Stimulated activated CD8-positive, alpha-beta memory T cell treated with anti-CD3 and anti-CD28 coated beads, Interleukin-15, amount 100 ng/mL, for 24 hours (primary cell): ENCODE measurements around the gene GRIA4.
"Not testable (repeated sequence)": the region's sequence is repeated elsewhere in the genome, so short reads cannot be mapped to it uniquely, and the experiment has no call there.

Experiments used
- DNase-seq: peaks from one replicate; pipeline ENCODE4 v3.0.0-alpha.2; 2020; ENCODE audit warnings: low read depth

GRIA4 gene

DNA sequence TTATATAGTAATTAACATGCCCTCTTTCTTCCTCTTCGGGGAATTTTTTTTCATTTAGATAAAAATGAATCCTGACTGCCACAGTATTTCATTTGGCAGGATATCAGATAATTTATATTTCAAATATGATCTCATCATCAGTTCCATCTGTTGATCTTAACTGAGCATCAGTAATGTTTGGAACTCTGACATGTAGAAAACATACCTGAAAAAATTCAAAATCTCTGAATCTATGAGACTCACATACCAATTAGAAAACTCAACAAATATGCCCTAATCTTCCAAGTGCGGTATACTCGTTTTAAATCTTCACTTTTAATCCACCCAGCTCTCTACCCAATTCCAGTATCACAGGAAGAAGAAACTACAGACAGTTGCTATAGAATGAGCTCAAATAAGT is 250.2 kb downstream of the GRIA4 start:
- no peak for DNase-seq

DNA sequence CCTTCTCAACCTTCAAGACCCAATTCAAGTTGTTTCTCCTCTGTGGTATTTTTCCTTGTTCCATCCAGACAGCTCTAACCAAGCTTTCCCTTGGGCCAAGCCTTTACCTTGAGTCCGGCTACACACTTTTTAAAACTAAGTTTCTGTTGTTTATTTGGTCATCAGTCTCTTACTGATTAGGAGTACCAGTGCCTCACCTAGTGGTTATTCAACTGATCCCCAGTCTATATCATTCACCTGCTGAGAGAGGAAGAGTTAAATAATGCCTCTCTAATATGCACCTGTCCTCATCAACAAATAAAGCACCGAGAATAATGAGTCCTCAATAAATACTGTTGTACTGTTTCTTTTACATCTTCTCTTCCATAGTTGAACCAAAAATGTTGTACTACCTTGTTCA is 251.4 kb downstream of the GRIA4 start:
- DNase-seq, result no peak

DNA sequence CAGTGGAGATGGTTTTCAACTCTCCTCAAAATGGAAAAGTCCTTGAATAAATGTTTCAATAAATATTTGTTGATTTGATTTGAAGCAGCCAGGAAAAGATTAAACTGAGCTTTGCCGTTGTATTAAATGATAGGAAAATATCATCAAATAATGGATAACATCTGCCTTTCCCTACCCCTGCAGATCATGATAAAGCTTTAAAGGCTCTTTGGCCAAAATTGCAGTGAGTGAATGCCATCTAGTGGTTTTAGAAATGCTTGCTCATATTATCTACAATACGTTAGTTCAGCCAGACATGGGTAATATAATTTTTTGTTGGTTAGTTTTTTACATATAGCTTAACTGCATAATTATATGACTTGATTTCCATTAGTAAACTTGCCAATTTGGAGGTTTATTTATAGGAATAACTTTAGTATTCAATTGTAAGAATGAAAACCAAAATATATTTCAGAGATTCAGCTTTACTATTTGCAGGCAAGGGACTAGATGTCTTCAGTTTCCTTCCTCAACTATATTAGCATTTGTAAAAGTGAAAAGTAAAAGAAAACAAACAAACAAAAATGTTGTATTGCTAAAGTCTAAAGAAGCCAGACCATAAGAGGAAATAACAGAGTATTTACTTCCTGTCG is 253.0 kb downstream of the GRIA4 start:
- no peak for DNase-seq

DNA sequence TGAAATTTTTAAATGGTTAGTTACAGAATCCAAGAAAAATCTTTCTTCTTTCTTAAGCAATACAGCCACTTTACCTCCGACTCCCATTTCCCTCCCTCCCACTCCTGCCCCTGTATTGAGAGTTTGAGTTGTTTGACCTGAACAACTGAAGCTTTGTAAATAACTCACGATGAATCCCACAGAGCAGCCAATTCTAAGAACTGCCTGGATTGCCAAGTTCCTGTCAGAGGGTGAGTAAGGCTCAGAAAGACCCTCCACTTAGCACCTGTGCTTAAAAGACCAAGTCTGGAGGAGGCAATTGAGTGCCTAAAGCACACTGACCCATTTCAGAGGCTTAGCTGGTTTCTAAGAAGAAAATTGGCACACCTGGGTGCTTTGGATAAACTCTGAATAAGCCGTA is 253.7 kb downstream of the GRIA4 start:
- DNase-seq, result no peak

DNA sequence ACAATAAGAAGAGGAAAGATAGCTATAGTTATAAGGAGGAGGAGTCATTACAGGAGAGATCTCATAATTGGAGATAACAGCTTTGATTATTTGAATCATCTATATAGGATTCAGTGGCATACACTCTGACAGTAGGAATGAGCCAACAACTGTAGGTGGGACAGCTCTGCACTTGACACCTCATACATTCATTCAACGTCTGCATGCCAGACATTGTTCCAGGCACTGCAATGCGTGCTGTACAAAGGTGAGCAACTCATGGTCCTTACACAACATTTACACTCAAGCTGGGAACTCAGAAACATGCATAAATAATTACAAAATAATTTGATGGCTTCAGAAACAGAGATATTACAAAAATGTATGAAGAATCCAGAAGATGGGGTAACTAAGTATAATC is 257.9 kb downstream of the GRIA4 start:
- DNase-seq, result no peak

DNA sequence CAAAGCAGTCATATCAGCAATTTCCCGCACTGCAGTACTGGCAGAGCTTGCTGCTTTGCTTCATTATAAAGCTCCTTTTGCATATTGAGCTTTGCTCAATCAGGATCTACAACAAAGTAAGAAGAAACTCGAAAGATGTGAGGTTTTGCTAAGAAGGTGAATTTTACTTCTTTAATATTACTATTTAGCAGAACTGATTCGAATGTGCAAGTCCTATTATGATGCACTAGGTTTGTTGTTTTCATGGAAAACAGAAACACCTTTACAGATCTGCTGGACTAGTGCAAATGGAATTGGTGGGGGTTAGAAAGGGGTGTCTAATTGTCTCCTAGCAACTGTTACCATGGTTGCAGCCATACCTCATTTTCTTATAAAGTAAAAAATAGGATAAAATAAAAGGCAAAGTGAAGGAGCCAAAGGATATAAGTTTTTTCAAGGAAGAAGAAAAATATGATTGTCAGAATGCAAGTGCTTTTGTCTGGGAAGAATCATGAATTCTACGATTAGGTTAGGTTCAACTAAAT is 259.0 kb downstream of the GRIA4 start:
- no peak for DNase-seq

DNA sequence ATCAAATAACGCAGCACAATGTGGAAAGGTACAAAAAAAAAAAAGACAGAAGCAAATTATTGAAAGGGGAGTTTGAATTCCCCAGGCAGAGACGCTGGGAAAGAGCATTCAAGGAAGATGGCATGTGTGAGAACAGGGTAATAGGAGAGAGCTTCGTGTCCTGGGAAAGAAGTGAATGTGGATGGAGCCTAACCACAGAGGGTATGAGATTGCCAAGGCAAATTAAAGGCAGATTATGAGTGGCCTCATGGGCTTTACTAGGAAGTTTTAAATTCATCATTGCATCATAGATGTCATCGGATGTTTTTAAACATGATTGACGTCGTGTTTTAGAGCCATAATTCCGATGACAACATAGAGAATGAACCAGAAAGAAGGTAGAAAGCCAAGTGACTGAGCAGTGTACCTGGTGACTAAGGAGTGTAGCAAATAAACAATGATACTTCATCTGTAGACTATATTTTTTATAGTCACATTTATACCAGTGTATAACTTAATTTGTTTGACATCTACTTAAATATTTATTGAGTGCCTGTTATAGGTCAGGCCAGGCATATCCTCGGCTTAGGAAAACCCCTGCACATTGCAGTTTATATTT is 260.7 kb downstream of the GRIA4 start:
- DNase-seq, result no peak

DNA sequence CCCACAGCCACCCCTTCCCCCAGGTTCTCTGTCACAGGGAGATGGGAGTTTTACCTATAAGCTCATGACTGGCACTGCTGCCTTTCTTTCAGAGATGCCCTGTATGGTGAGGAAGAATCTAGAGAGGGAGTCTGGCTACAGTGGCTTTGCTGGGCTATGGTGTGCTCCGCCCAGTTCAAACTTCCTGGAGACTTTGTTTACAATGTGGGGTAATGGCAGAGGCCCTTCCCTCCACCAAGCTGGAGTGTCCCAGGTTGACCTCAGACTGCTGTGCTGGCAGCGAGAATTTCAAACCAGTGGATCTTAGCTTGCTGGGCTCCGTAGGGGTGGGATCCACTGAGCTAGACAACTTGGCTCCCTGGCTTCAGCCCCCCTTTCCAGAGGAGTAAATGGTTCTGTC is 268.6 kb downstream of the GRIA4 start:
- no peak for DNase-seq

DNA sequence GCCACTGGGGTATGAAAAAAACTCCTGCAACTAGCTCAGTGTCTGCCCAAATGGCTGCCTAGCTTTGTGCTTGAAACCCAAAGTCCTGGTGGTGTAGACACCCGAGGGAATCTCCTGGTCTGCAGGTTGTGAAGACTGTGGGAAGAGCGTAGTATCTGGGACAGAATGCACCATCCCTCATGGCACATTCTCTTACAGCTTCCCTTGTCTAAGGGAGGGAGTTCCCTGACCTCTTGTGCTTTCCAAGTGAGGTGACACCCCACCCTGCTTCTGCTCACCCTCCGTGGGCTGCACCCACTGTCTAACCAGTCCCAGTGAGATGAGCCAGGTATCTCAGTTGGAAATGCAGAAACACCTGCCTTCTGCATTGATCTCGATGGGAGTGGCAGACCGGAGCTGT is 269.1 kb downstream of the GRIA4 start:
- not testable (repeated sequence) for DNase-seq

DNA sequence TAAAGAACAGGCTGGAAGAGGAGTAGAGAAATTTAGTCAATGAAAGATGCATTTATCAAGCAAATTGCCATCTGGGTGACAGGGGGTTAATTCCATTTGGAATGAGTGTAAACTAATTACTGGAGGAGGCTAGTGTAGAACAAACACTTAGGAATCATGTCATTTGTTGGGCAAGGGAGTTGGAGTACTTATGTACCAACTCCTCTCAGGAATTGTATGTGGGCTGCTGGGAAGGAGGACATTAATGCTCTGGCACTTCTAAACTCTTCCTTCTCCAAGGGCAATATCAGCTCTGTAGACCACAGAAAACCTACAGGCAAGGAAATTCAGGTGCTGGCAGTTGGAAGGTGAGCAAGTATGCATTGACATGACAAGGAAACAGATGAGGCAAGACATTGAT is 271.2 kb downstream of the GRIA4 start:
- no peak for DNase-seq

DNA sequence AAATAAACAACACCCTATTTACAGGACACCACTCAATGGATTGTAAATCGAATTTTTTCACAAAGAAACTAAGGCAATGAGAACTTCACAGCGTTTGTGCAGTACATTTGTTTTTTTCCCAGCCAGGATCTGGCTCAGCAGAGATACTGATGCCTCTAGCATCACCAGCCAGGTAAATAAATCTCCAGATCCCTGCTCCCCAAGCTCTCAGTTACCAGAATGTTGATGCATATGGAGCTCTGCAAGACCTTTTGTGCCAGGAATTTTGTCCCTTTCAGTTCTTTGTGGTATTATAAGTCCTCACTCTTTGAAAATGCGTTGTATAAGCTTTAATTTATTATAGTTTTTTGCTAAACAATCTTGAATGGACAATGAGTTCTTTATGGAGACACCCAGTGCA is 274.6 kb downstream of the GRIA4 start:
- DNase-seq, result no peak

DNA sequence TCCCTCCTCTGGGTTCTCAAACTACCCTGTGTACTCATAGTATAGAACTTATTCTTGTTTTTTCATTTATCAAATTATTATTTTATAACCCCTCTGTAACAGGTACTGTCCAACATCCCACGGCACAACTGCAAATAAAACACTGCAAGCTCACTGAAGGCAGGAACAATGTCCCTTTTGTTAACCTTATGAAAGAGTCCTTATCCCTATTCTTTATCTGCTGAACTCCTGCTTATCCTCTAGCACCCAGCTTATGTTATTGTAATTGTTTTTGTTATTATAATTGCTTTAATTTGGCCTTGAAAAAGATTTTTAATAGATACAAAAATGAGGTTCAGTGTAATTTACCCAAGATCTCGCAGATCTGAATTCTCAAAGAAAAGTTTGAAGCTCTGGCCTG is 281.8 kb downstream of the GRIA4 start:
- DNase-seq, result no peak

DNA sequence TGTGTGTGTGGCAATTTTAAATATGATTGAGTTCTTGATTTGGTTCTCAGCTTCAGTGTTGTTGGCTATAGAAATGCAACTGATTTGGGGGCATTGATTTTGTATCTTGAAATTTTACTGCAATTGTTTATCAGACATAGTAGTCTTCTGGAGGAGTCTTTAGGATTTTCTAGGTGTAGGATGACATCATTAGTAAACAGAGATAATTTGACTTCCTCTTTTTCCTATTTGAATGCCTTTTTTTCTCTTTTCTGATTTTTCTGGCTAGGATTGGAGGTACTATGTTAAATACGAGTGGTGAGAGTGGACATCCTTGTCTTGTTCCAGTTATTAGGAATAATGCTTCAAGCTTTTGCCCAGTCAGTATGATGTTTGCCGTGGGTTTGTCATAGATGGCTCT is 287.3 kb downstream of the GRIA4 start:
- DNase-seq, result no peak

DNA sequence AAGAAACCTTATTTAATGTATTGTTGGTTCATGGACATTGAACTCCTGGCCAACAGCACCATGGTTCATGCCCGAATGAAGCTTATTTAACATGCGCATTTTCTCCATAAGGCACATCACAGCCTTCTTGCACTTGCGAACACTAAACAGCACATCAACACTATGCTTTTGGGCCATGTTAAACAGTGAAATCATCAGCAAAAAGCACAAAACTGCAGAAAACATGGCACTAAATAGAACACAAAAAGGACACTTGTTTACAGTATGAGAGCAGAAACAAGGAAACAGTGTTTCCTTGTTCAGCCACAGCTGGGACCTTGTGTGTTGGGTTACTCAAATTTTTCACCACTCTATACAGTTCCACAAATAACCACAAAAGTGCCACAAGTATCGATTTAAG is 289.9 kb downstream of the GRIA4 start:
- DNase-seq, result no peak

DNA sequence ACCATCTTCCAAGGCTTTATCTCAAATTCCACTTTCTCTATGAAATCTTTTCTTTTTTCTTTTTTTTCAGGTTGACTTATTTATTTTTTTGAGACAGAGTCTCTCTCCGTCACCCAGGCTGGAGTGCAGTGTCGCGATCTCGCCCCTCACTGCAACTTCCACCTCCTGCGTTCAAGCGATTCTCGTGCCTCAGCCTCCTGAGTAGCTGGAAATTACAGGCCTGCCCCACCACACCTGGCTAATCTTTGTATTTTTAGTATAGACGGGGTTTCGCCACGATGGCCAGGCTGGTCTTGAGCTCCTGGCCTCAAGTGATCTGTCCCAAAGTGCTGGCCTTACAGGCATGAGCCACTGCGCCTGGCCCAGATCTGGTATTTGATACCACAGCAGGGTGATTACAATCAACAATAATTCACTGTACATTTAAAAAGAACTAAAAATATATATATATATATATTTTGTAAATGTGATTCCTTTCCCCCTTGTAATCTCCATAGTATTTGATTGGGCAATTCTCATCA is 290.7 kb downstream of the GRIA4 start:
- DNase-seq, result no peak

DNA sequence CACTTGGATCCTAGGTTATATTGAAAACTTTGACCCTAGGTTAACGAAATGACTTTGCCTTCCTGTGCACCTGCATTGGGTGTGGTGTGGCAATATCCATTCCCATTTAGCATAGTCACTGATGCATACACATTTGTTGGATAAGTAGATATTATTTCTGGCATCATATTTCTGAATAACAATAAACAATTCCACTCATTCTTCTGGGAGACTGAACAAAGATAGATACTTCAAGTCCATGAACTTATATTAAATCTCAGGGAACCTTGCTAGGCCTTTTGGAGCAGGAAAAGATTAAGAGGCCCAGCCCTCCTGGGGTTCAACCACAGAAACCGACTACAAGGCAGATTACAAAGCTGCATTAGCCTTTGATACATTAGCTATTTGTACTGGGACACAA is 293.2 kb downstream of the GRIA4 start:
- no peak for DNase-seq

DNA sequence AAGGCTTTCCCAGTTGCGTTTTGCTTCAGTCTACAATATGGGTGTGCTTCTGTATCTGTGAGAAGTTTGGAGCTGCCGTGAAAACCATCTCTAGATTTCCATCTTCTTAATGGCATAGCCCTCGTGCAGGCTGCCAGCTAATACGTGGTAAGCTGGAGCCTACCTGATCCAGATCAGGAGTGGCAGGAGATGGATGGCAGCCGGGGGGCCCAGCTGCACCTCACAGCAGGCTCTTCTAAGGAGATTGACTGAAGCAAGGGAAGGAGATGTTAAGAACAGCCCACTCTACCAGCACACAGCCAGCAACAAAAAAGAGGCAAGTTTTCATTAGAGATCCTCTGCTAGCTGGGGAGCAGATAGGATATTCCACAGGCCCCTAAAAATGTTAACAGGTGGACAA is 296.6 kb downstream of the GRIA4 start:
- no peak for DNase-seq

DNA sequence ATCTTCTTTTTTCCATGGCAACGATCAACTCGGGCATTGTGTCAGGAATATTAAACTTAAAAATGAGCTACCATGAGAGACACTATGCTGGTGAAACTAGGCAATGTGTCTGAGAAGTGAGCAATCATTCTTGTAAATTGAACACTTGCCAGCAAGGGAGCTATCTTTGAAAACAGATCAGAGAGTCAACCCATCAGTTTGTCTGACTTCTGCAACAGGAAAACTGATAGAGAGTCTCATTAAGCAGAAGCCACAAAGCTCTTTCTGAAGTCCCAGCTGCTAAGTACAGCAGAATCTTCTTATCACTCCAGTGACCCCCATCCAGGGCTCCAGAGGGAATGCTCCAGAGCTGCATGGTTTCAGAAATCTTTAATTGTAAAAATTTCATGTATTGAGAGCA is 297.4 kb downstream of the GRIA4 start:
- DNase-seq, result no peak

DNA sequence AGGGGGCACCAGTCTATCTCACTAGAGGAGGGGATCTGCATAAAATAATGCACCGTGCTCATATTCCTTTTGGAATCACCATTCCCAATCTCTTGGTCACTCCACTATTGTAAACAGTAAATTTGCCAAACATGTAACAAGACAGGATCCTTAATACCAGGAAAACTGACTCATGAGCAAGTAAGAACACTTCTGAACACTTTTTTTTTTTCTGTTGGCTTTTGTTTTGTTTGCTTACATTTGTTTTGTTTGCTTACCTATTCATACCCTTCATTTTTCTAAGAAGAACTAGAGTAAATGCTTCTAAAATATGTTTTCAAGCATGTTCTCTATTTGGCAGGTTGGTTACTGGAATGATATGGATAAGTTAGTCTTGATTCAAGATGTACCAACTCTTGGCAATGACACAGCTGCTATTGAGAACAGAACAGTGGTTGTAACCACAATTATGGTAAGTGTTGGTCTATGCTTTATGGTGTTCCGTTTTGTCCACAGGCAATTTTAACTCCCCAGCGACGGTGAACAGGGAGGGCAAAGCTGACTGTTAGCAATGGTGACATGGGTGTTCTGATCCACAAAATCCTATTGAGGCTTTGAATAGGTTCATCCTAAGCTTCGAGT is 300.3 kb downstream of the GRIA4 start:
- DNase-seq, result no peak

DNA sequence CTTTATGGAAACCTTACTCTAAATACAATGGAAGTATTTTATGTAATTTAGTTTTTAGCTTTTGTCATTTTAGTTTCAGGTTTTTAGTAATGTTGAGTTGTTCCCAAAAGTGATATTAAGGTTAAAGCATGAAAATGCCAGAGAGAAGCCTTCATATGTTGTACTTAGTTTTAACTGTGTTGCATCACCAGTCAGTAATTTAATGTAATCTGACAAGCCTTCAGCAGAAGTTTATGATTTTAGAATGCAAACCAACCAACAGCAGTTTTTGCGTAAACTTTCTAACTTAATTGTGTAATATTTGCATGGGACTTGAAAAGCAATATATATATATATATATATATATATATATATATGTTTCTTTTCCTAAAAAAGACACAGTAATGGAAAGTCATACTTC is 301.6 kb downstream of the GRIA4 start:
- DNase-seq, result no peak

DNA sequence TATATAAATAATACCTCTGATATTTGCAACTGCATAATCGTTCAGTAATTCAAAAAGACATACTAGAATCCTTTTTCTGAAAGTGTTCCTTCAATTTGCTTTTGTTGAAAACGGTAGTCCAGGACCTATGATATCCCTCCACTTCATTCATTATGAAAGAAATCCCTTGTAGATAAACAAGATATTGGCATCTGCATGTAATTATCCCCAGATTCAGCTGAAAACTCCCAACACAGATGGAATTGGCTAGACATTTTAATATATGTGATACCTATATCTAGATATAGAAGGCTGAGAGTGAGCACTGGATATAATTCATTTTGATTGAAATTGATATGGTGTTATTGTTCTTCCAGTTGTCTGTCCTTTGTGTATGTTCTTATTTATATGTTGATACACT is 302.8 kb downstream of the GRIA4 start:
- no peak for DNase-seq

DNA sequence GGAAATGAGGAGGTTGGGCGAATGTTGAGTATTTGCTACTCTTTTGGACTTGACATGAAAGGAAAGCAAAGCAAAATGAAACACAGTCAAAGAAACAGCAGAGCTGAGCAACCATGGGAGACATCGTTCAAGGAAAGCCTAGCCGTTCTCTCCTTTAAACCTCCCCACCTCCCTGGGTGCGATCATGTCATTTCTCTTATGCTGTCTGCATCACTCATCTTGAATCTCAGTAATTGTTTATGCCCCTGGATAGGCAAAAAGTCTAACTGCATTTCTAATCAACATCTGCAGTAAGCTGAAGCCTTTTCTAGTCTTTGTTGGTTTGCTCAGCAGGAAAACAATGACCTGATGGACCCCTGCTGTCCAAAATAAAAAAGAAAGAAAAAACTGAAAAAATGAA is 305.1 kb downstream of the GRIA4 start:
- DNase-seq, result no peak

DNA sequence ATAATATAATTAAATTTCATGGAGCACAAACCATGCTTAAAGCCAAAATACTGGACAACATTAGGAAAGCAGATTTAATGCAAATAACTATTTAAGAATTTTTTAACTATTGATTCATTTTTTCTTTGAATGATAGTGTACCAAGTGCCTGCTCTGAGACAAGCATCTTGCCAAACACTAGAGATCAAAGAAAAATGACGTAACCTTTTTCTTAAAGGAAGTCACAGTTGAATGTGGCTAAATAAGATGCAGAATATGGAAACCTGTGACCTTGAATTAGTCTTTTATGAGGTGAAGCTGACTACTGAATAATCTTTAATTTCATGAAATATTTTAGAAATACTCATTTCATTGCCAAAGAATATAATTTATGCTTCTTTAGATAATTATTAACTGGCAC is 308.2 kb downstream of the GRIA4 start:
- no peak for DNase-seq

DNA sequence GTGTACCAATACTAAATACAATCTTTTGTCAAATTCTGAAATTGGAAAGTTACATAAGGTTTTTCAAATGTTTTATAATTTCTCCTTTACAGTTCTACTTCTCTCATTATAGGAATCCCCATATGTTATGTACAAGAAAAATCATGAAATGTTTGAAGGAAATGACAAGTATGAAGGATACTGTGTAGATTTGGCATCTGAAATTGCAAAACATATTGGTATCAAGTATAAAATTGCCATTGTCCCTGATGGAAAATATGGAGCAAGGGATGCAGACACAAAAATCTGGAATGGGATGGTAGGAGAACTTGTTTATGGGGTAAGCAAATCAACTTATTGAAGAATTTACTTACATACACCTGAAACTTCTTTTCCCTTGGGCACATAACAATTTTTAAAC is 308.7 kb downstream of the GRIA4 start:
- DNase-seq, result no peak
